DND-41 (cell line): Measurements from ENCODE around the gene ATP2B1.

Source experiments
- ATAC-seq: fragments of 200-7000 bp; cut with Tn5 transposase; 3 replicates; pipeline ENCODE4 v1.9.1; 2021; ENCODE audit warnings: low read depth; ENCODE audit not compliant: insufficient read depth
- DNase-seq: peaks from one replicate; pipeline ENCODE4 v3.0.0-alpha.2; 2020
- H2AFZ ChIP-seq: 2 replicates; pipeline ENCODE4 v1.6.0; 2012; ENCODE audit warnings: low read depth, low read length
- H3K27ac ChIP-seq: 2 replicates; pipeline ENCODE4 v1.5.1; 2012; ENCODE audit warnings: low read length, inconsistent platforms
- H3K27me3 ChIP-seq: fragments of 200-600 bp; sonication (generic); 2 replicates; pipeline ENCODE4 v1.6.0; 2012; ENCODE audit warnings: low read length, mild to moderate bottlenecking, inconsistent platforms; ENCODE audit not compliant: insufficient read depth, poor library complexity
- H3K36me3 ChIP-seq: 2 replicates; pipeline ENCODE4 v1.5.1; 2012; ENCODE audit warnings: low read length, inconsistent platforms; ENCODE audit not compliant: insufficient read depth
- H3K4me1 ChIP-seq: 2 replicates; pipeline ENCODE4 v1.5.1; 2012; ENCODE audit warnings: mild to moderate bottlenecking, low read length; ENCODE audit not compliant: insufficient read depth
- H3K4me2 ChIP-seq: 2 replicates; pipeline ENCODE4 v1.6.0; 2012; ENCODE audit warnings: mild to moderate bottlenecking, moderate library complexity, low read length, inconsistent platforms; ENCODE audit not compliant: insufficient read depth
- H3K4me3 ChIP-seq, 2 experiments: fragments of 200-600 bp in 1 of 2; shearing (Covaris generic) in 1 of 2; 2 replicates each; pipeline ENCODE4 v1.5.1; 2012 to 2016; ENCODE audit warnings: inconsistent platforms in 2 of 2, low read length in 2 of 2, mild to moderate bottlenecking in 2 of 2, low read depth in 1 of 2, moderate library complexity in 1 of 2
- H3K79me2 ChIP-seq: 2 replicates; pipeline ENCODE4 v1.6.0; 2012; ENCODE audit warnings: low read length, inconsistent platforms; ENCODE audit not compliant: insufficient read depth
- H3K9ac ChIP-seq: 2 replicates; pipeline ENCODE4 v1.6.0; 2012; ENCODE audit warnings: low read depth, mild to moderate bottlenecking, inconsistent platforms, low read length, moderate library complexity
- H3K9me3 ChIP-seq: 2 replicates; pipeline ENCODE4 v1.5.1; 2012; ENCODE audit warnings: low read length, moderate library complexity, mild to moderate bottlenecking, inconsistent platforms; ENCODE audit not compliant: insufficient read depth, severe bottlenecking
- H4K20me1 ChIP-seq: 2 replicates; pipeline ENCODE4 v1.6.0; 2012; ENCODE audit warnings: low read length; ENCODE audit not compliant: insufficient read depth
- CTCF ChIP-seq: IDR thresholded peaks from 2 replicates; pipeline ENCODE4 v1.5.1; 2012; ENCODE audit warnings: borderline replicate concordance, low read length, moderate library complexity, mild to moderate bottlenecking; ENCODE audit not compliant: poor library complexity, severe bottlenecking; ENCODE audit errors: extremely low read depth
- EZH2 ChIP-seq: IDR thresholded peaks from 3 replicates; pipeline ENCODE4 v1.6.1; 2012; ENCODE audit warnings: borderline replicate concordance, low read depth, mild to moderate bottlenecking, moderate library complexity, low read length, inconsistent platforms; ENCODE audit not compliant: severe bottlenecking

ATP2B1 gene

DNA sequence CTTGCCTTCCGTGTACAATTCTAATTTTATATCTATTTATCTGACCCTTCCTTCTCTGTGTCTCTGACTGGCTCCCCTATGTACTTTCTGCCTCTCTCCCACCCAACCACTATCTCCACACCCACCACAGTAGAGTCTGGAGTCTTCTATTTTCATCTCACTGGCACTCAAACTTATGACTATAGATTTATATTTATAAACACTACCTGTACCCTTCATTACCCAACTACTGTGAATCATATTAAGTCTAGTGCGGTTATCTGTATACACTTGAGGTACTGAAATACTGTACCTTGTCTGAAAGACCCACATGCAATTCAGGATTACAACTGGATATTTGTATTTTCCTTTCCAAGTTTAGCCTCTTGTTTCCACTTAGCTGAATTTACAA lies 36.1 kb downstream of the ATP2B1 start:
- no peak overlapping the region for H3K27ac ChIP-seq
- H4K20me1 ChIP-seq, result peaks cover 7% of the 10 kb centered on the region; the same call in 1 of the 2 replicates
- no peaks in the 10 kb centered on the region for H3K36me3 ChIP-seq
- peaks cover 68% of the 10 kb centered on the region for H3K79me2 ChIP-seq
- H2AFZ ChIP-seq, result no peak overlapping the region
- no peaks in the 10 kb centered on the region for H3K27me3 ChIP-seq
- no peaks in the 10 kb centered on the region for H3K4me1 ChIP-seq
- no peak overlapping the region for H3K4me2 ChIP-seq
- ATAC-seq (no peak), DNase-seq (no peak)
- no peak overlapping the region for H3K9ac ChIP-seq
- TF ChIP-seq CTCF (no peak), EZH2 (no peak)
- no peaks in the 10 kb centered on the region for H3K9me3 ChIP-seq
- no peak overlapping the region for H3K4me3 ChIP-seq

DNA sequence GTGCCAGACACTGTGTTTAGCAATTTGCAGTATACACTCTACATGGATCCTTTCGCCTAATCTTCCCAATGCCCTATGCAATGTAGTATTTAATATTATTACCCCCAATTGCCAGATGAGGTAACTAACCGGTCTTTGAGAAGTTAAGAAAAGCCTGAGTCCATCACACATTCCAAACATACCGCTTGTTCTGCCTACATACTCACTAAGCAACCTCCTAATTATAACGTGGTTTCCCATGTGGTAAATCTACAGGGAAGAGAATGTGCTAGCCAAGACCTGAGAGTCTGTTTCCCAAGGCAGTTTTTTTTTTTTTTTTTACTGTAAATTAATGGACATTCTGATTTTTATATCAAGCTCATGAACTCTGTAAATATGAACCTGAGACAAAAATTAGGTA lies 37.2 kb downstream of the ATP2B1 start:
- Histone ChIP-seq H3K9me3 (no peaks in the 10 kb centered on the region), H3K27me3 (no peaks in the 10 kb centered on the region), H3K4me2 (no peak overlapping the region), H3K36me3 (no peaks in the 10 kb centered on the region), H3K79me2 (peaks cover 58% of the 10 kb centered on the region), H2AFZ (no peak overlapping the region), H3K4me1 (no peaks in the 10 kb centered on the region), H3K27ac (no peak overlapping the region), H3K9ac (no peak overlapping the region), H4K20me1 (peaks cover 7% of the 10 kb centered on the region; the same call in 1 of the 2 replicates), H3K4me3 (no peak overlapping the region)
- TF ChIP-seq CTCF (no peak), EZH2 (no peak)
- DNase-seq, result no peak
- ATAC-seq, result peak; percentile 45; the same call in 1 of the 3 replicates

GRCh38 chr12:89669197-89669596 lies 39.4 kb downstream of the ATP2B1 start:
- Histone ChIP-seq H3K9ac (no peak overlapping the region), H3K27me3 (no peaks in the 10 kb centered on the region), H3K9me3 (no peaks in the 10 kb centered on the region), H3K4me2 (no peak overlapping the region), H3K4me1 (no peaks in the 10 kb centered on the region), H2AFZ (no peak overlapping the region), H3K4me3 (no peak overlapping the region), H3K36me3 (no peaks in the 10 kb centered on the region), H3K79me2 (peaks cover 37% of the 10 kb centered on the region), H4K20me1 (peaks cover 7% of the 10 kb centered on the region; the same call in 1 of the 2 replicates), H3K27ac (no peak overlapping the region)
- no peak for ATAC-seq
- DNase-seq, result no peak
- TF ChIP-seq EZH2 (no peak), CTCF (no peak)

DNA sequence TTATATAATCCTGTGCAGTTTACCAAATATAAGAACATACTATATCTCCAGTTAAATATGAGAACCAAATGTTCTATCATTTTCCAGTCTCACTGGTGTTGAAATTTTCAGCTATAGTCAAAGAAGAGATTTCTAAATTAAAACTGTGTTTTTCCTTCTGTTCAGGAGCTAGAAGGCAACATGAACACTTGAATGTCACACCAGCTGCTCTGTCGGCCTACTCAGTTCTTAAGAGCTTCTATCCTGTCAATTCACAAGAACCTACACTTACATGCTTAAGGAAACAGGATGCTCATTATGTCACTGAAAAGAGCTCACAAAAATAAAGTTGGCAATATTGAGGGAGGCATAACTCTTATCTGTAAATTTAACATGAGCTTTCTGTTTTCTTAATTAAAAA lies 43.1 kb downstream of the ATP2B1 start:
- H4K20me1 ChIP-seq, result peaks cover 7% of the 10 kb centered on the region; the same call in 1 of the 2 replicates
- no peak overlapping the region for H3K9ac ChIP-seq
- ATAC-seq (peak; percentile 46; the same call in 1 of the 3 replicates), DNase-seq (no peak)
- H3K27me3 ChIP-seq, result no peaks in the 10 kb centered on the region
- H3K4me2 ChIP-seq, result no peak overlapping the region
- TF ChIP-seq EZH2 (no peak), CTCF (no peak)
- peaks cover 26% of the 10 kb centered on the region for H3K79me2 ChIP-seq
- no peak overlapping the region for H3K27ac ChIP-seq
- H3K9me3 ChIP-seq, result no peaks in the 10 kb centered on the region
- no peak overlapping the region for H3K4me3 ChIP-seq
- no peaks in the 10 kb centered on the region for H3K4me1 ChIP-seq
- no peaks in the 10 kb centered on the region for H3K36me3 ChIP-seq
- no peak overlapping the region for H2AFZ ChIP-seq
